ENCODE results near the gene ZNF618.

ZNF618 gene

GRCh38 chr9:114086607-114087006 is 210.5 kb downstream of the ZNF618 start:
- no peak overlapping the region for H3K4me3 ChIP-seq (ENCODE audit: low read depth, low read length)
- no peak for DNase-seq (ENCODE audit: low read depth)
- no peak for TF ChIP-seq CTCF (conservative IDR thresholded peaks at IDR 0.05; ENCODE audit: low read depth, low read length)

- no peak for DNase-seq (ENCODE audit: low read depth)
- no peak for TF ChIP-seq CTCF (conservative IDR thresholded peaks at IDR 0.05; ENCODE audit: low read depth, low read length)
- no peak overlapping the region for H3K4me3 ChIP-seq (ENCODE audit: low read depth, low read length)
These were observed 211.6 kb downstream of the ZNF618 start for GRCh38 chr9:114087721-114088120.

GRCh38 chr9:114088571-114089170 is 212.6 kb downstream of the ZNF618 start:
- no peak overlapping the region for H3K4me3 ChIP-seq (ENCODE audit: low read depth, low read length)
- TF ChIP-seq CTCF (conservative IDR thresholded peaks at IDR 0.05; ENCODE audit: low read depth, low read length), result no peak
- no peak for DNase-seq (ENCODE audit: low read depth)

GRCh38 chr9:114089206-114089840 is 213.2 kb downstream of the ZNF618 start:
- DNase-seq (ENCODE audit: low read depth), result no peak
- no peak overlapping the region for H3K4me3 ChIP-seq (ENCODE audit: low read depth, low read length)
- no peak for TF ChIP-seq CTCF (conservative IDR thresholded peaks at IDR 0.05; ENCODE audit: low read depth, low read length)

GRCh38 chr9:114090798-114091197 is 214.7 kb downstream of the ZNF618 start:
- TF ChIP-seq CTCF (conservative IDR thresholded peaks at IDR 0.05; ENCODE audit: low read depth, low read length), result no peak
- no peak overlapping the region for H3K4me3 ChIP-seq (ENCODE audit: low read depth, low read length)
- DNase-seq (ENCODE audit: low read depth), result no peak

- DNase-seq (ENCODE audit: low read depth), result no peak
- H3K4me3 ChIP-seq (ENCODE audit: low read depth, low read length), result no peak overlapping the region
- no peak for TF ChIP-seq CTCF (conservative IDR thresholded peaks at IDR 0.05; ENCODE audit: low read depth, low read length)
These were observed 215.6 kb downstream of the ZNF618 start for GRCh38 chr9:114091711-114092110.

- no peak for DNase-seq (ENCODE audit: low read depth)
- H3K4me3 ChIP-seq (ENCODE audit: low read depth, low read length), result no peak overlapping the region
- TF ChIP-seq CTCF (conservative IDR thresholded peaks at IDR 0.05; ENCODE audit: low read depth, low read length), result no peak
These were observed 216.2 kb downstream of the ZNF618 start for GRCh38 chr9:114092336-114092735.

Data from choroid plexus epithelial cell (primary cell).